Germinal center (tissue), 1 donor: Measurements from ENCODE around the gene HLA-DRB1.
A peak's percentile ranks its signal among the peaks of the same experiment; 100 is the strongest.
"Not testable (repeated sequence)": the region's sequence is repeated elsewhere in the genome, so short reads cannot be mapped to it uniquely, and the experiment has no call there.

ENCODE experiments used
- DNase-seq: peaks from one replicate; pipeline ENCODE4 v3.0.0; 2012; ENCODE audit warnings: mixed read lengths, low spot score

The HLA-DRB1 gene

GRCh38 chr6:32589596-32590449 is at the start of gene HLA-DRB1:
TSS of gene HLA-DRB1 (minus strand) at chr6:32589848. CDS start at chr6:32589742, 106 bp downstream.
- peak; percentile 71 for DNase-seq

GRCh38 chr6:32638532-32639219 is 49.0 kb upstream of the HLA-DRB1 start:
- DNase-seq, result no peak

- DNase-seq, result no peak
These were observed 48.2 kb upstream of the HLA-DRB1 start for GRCh38 chr6:32637883-32638282.

- peak; percentile 70 for DNase-seq
These were observed 47.7 kb upstream of the HLA-DRB1 start, which contains the start of gene HLA-DQA1 for GRCh38 chr6:32637219-32637880. TSS of gene HLA-DQA1 (plus strand) at chr6:32637406. CDS start at chr6:32637459, 53 bp downstream.

GRCh38 chr6:32635526-32636123 is 46.0 kb upstream of the HLA-DRB1 start:
- no peak for DNase-seq

GRCh38 chr6:32629793-32630192 is 40.1 kb upstream of the HLA-DRB1 start:
- not testable (repeated sequence) for DNase-seq

GRCh38 chr6:32627831-32628230 is 38.2 kb upstream of the HLA-DRB1 start:
- DNase-seq, result no peak

GRCh38 chr6:32627249-32627648 is 37.6 kb upstream of the HLA-DRB1 start:
- no peak for DNase-seq

- DNase-seq, result no peak
These were observed 35.5 kb upstream of the HLA-DRB1 start for GRCh38 chr6:32625137-32625536.

- no peak for DNase-seq
These were observed 34.9 kb upstream of the HLA-DRB1 start for GRCh38 chr6:32624565-32624964.

GRCh38 chr6:32623693-32624092 is 34.0 kb upstream of the HLA-DRB1 start:
- DNase-seq, result no peak

GRCh38 chr6:32622545-32623401 is 33.1 kb upstream of the HLA-DRB1 start:
- peak; percentile 57 for DNase-seq

- no peak for DNase-seq
These were observed 31.7 kb upstream of the HLA-DRB1 start for GRCh38 chr6:32621372-32621771.

GRCh38 chr6:32617751-32618150 is 28.1 kb upstream of the HLA-DRB1 start:
- DNase-seq, result no peak

- DNase-seq, result no peak
These were observed 26.4 kb upstream of the HLA-DRB1 start for GRCh38 chr6:32615885-32616532.

GRCh38 chr6:32614366-32615081 is 24.9 kb upstream of the HLA-DRB1 start:
- no peak for DNase-seq

GRCh38 chr6:32613475-32613874 is 23.8 kb upstream of the HLA-DRB1 start:
- no peak for DNase-seq

GRCh38 chr6:32610682-32611296 is 21.1 kb upstream of the HLA-DRB1 start:
- DNase-seq, result no peak
